Measurements from ENCODE around the gene NLRP1. TPM values are rescaled to one million over a fixed set of nuclear protein-coding genes. Genes with fewer than 3 reads are reported as not detected.

NLRP1 gene
- total and polyA plus RNA-seq, 4 donors, result 1.8 to 5.4 (median 3.0) TPM

- TF ChIP-seq GABPA (IDR thresholded peaks at IDR 0.05 in 1 of 2, conservative IDR thresholded peaks at IDR 0.05 in 1 of 2) (no peak), RAD21 (IDR thresholded peaks at IDR 0.05) (no peak), YY1 (IDR thresholded peaks at IDR 0.05) (no peak)
These were observed 31.2 kb upstream of the NLRP1 start (continued) for GRCh38 chr17:5615476-5615875.

GRCh38 chr17:5610956-5611355, 26.6 kb upstream of the NLRP1 start:
- 52% methylated on average over 6 of the region's 6 CpGs for WGBS
- Histone ChIP-seq H3K9me3 (ENCODE audit: control insufficient read depth in 4 of 4, low read length in 3 of 4) (no peaks in the 10 kb centered on the region), H3K4me3 (ENCODE audit: low read depth in 1 of 3, low read length in 3 of 3) (no peak overlapping the region), H3K4me1 (ENCODE audit: control insufficient read depth in 4 of 4, insufficient read depth in 4 of 4, low read length in 3 of 4) (no peaks in the 10 kb centered on the region), H3K36me3 (ENCODE audit: control insufficient read depth in 4 of 4, insufficient read depth in 3 of 4, low read depth in 1 of 4, low read length in 3 of 4) (no peaks in the 10 kb centered on the region), H3K27ac (ENCODE audit: low read depth in 1 of 2, low read length in 2 of 2) (peak overlapping the region in 1 of 2 donors; percentile 12), H3K27me3 (ENCODE audit: control insufficient read depth in 4 of 4, insufficient read depth in 4 of 4, low read length in 3 of 4) (no peaks in the 10 kb centered on the region), H3K9ac (ENCODE audit: low read depth in 1 of 2, low read length in 2 of 2) (no peak overlapping the region)
- TF ChIP-seq GABPA (IDR thresholded peaks at IDR 0.05 in 1 of 2, conservative IDR thresholded peaks at IDR 0.05 in 1 of 2) (no peak), NR2F2 (IDR thresholded peaks at IDR 0.05) (no peak), SP1 (IDR thresholded peaks at IDR 0.05) (no peak), HNF4G (IDR thresholded peaks at IDR 0.05) (no peak), YY1 (IDR thresholded peaks at IDR 0.05) (no peak), RAD21 (IDR thresholded peaks at IDR 0.05) (no peak), HNF4A (conservative IDR thresholded peaks at IDR 0.05) (no peak), TAF1 (conservative IDR thresholded peaks at IDR 0.05) (no peak), RXRA (IDR thresholded peaks at IDR 0.05) (no peak), FOXA2 (IDR thresholded peaks at IDR 0.05) (no peak), FOXA1 (IDR thresholded peaks at IDR 0.05) (no peak), EGR1 (IDR thresholded peaks at IDR 0.05; ENCODE audit: low read depth in 2 of 2) (no peak)
- TF ChIP-seq, protein P1, sequence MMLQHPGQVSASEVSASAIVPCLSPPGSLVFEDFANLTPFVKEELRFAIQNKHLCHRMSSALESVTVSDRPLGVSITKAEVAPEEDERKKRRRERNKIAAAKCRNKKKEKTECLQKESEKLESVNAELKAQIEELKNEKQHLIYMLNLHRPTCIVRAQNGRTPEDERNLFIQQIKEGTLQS (IDR thresholded peaks at IDR 0.05), result no peak
- TF ChIP-seq, protein P2, sequence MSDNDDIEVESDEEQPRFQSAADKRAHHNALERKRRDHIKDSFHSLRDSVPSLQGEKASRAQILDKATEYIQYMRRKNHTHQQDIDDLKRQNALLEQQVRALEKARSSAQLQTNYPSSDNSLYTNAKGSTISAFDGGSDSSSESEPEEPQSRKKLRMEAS (IDR thresholded peaks at IDR 0.05), result no peak
- TF ChIP-seq, protein P3, sequence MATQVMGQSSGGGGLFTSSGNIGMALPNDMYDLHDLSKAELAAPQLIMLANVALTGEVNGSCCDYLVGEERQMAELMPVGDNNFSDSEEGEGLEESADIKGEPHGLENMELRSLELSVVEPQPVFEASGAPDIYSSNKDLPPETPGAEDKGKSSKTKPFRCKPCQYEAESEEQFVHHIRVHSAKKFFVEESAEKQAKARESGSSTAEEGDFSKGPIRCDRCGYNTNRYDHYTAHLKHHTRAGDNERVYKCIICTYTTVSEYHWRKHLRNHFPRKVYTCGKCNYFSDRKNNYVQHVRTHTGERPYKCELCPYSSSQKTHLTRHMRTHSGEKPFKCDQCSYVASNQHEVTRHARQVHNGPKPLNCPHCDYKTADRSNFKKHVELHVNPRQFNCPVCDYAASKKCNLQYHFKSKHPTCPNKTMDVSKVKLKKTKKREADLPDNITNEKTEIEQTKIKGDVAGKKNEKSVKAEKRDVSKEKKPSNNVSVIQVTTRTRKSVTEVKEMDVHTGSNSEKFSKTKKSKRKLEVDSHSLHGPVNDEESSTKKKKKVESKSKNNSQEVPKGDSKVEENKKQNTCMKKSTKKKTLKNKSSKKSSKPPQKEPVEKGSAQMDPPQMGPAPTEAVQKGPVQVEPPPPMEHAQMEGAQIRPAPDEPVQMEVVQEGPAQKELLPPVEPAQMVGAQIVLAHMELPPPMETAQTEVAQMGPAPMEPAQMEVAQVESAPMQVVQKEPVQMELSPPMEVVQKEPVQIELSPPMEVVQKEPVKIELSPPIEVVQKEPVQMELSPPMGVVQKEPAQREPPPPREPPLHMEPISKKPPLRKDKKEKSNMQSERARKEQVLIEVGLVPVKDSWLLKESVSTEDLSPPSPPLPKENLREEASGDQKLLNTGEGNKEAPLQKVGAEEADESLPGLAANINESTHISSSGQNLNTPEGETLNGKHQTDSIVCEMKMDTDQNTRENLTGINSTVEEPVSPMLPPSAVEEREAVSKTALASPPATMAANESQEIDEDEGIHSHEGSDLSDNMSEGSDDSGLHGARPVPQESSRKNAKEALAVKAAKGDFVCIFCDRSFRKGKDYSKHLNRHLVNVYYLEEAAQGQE (IDR thresholded peaks at IDR 0.05), result no peak
- TF ChIP-seq, protein P4, sequence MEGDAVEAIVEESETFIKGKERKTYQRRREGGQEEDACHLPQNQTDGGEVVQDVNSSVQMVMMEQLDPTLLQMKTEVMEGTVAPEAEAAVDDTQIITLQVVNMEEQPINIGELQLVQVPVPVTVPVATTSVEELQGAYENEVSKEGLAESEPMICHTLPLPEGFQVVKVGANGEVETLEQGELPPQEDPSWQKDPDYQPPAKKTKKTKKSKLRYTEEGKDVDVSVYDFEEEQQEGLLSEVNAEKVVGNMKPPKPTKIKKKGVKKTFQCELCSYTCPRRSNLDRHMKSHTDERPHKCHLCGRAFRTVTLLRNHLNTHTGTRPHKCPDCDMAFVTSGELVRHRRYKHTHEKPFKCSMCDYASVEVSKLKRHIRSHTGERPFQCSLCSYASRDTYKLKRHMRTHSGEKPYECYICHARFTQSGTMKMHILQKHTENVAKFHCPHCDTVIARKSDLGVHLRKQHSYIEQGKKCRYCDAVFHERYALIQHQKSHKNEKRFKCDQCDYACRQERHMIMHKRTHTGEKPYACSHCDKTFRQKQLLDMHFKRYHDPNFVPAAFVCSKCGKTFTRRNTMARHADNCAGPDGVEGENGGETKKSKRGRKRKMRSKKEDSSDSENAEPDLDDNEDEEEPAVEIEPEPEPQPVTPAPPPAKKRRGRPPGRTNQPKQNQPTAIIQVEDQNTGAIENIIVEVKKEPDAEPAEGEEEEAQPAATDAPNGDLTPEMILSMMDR (IDR thresholded peaks at IDR 0.05; ENCODE audit: low read depth, low read length, missing input control), result no peak
- no peak for DNase-seq (ENCODE audit: low spot score)

All from liver (tissue), 9 donors.